GM12865 (cell line): ENCODE results near the gene KIRREL3.

Experiments
- DNase-seq: peaks from one replicate; pipeline ENCODE4 v3.0.0; 2010; ENCODE audit warnings: low read depth
- H3K4me3 ChIP-seq: 2 replicates; pipeline ENCODE4 v1.5.1; 2011; ENCODE audit warnings: mild to moderate bottlenecking, low read depth, low read length, control low read depth
- TF ChIP-seq, protein P1 (sequence below): IDR thresholded peaks from 2 replicates; pipeline ENCODE4 v1.5.1; 2011; ENCODE audit warnings: low read length, control low read depth, low read depth, inconsistent platforms; ENCODE audit not compliant: insufficient read depth; ENCODE audit errors: missing control alignments

Gene KIRREL3

DNA sequence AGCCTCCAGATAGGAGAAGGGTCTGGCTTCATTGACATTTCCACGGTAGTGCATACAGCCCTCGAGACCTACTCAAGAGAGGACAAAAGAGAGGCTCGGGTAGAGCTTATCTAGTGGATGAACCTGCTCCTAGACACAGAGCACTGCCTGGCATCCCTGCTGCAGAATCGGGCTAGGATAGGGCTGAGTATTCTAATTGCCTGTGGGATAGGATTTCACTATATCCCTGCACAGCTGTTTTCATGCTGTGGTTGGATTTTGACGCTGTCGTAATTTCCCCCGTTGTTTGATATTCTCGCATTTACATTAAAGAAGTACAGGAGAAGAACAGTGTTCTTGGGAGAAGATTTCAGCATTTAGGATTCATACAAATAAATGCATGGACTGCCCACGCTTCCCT is 107.8 kb downstream of the KIRREL3 start:
- TF ChIP-seq, protein P1, sequence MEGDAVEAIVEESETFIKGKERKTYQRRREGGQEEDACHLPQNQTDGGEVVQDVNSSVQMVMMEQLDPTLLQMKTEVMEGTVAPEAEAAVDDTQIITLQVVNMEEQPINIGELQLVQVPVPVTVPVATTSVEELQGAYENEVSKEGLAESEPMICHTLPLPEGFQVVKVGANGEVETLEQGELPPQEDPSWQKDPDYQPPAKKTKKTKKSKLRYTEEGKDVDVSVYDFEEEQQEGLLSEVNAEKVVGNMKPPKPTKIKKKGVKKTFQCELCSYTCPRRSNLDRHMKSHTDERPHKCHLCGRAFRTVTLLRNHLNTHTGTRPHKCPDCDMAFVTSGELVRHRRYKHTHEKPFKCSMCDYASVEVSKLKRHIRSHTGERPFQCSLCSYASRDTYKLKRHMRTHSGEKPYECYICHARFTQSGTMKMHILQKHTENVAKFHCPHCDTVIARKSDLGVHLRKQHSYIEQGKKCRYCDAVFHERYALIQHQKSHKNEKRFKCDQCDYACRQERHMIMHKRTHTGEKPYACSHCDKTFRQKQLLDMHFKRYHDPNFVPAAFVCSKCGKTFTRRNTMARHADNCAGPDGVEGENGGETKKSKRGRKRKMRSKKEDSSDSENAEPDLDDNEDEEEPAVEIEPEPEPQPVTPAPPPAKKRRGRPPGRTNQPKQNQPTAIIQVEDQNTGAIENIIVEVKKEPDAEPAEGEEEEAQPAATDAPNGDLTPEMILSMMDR = no peak
- no peak for DNase-seq
- no peak overlapping the region for H3K4me3 ChIP-seq

GRCh38 chr11:126891556-126892217 is 108.9 kb downstream of the KIRREL3 start:
- TF ChIP-seq, protein P1 = no peak
- no peak for DNase-seq

GRCh38 chr11:126890561-126890960 is 110.0 kb downstream of the KIRREL3 start:
- no peak for DNase-seq
- H3K4me3 ChIP-seq = no peak overlapping the region
- TF ChIP-seq, protein P1 = no peak

More at GRCh38 chr11:126891556-126892217, 108.9 kb downstream of the KIRREL3 start:
- no peak overlapping the region for H3K4me3 ChIP-seq

- TF ChIP-seq, protein P1 = no peak
- DNase-seq = no peak
These were observed 112.4 kb downstream of the KIRREL3 start for GRCh38 chr11:126888115-126888712.

DNA sequence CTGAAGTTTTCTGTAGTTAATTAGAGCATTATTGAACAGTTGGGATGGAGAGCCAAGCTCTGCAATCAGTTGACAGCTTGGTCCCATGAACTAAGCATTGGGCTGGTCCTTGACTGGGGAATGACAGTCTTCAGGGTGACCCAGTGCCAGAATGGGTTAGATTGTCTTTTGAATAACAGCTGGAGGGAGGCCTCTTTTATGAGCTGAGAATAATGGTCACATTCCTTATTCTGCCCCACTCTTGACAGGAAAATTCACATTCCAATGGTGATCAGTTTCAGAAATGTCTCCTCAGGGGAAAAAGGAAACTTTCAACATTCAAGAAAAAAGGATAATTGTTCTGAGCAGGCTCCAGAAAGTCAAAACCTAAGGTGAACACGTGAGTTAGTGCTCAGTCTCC is 113.9 kb downstream of the KIRREL3 start:
- TF ChIP-seq, protein P1 = no peak
- no peak for DNase-seq
- H3K4me3 ChIP-seq = no peak overlapping the region

More at GRCh38 chr11:126888115-126888712, 112.4 kb downstream of the KIRREL3 start:
- H3K4me3 ChIP-seq = no peak overlapping the region

DNA sequence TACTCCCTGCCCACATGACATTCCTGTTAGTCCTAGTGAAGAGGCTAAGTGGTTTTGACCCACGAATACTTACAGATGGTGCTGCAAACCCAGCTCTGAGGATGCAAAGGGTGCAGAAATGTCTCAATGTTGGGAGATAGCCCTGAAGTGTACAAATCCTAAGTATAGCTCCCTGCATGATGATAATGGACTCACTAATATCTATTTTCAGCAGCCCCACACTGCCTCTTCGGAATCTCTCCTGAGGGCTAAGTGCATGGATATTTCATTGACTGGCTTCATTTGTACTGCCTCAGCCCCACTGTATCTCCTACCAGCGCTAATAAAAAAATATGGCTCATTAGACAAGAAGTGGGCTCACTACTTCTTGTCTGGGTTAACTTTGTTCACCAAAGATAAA is 114.5 kb downstream of the KIRREL3 start:
- H3K4me3 ChIP-seq = no peak overlapping the region
- TF ChIP-seq, protein P1 = no peak
- DNase-seq = no peak

- TF ChIP-seq, protein P1 = no peak
- no peak overlapping the region for H3K4me3 ChIP-seq
- DNase-seq = no peak
These were observed 116.0 kb downstream of the KIRREL3 start for GRCh38 chr11:126884594-126884993.
